Measurements from ENCODE around the gene FOXC2.

Gene FOXC2

GRCh38 chr16:86578611-86579267 lies 12.1 kb downstream of the FOXC2 start:
- Histone ChIP-seq H3F3A (ENCODE audit: insufficient read depth, low read length) (no peaks in the 10 kb centered on the region), H3K4me2 (ENCODE audit: low read depth, low read length) (no peak overlapping the region), H3K4me1 (ENCODE audit: low read length) (no peaks in the 10 kb centered on the region), H3K9ac (ENCODE audit: low read length) (no peak overlapping the region), H3K79me2 (ENCODE audit: low read length) (no peaks in the 10 kb centered on the region), H4K20me1 (ENCODE audit: insufficient read depth, low read length) (no peaks in the 10 kb centered on the region), H3K9me3 (replicated peaks; ENCODE audit: insufficient read depth, low read length) (no peaks in the 10 kb centered on the region), H3K4me3 (ENCODE audit: low read length) (no peak overlapping the region), H2AFZ (ENCODE audit: low read length) (no peak overlapping the region), H3K9me2 (replicated peaks; ENCODE audit: insufficient read depth, low read length) (no peaks in the 10 kb centered on the region), H3K27me3 (replicated peaks; ENCODE audit: insufficient read depth, low read length) (peaks cover 62% of the 10 kb centered on the region), H3K36me3 (replicated peaks; ENCODE audit: insufficient read depth, low read length) (no peaks in the 10 kb centered on the region), H3K27ac (ENCODE audit: low read length) (no peak overlapping the region)
- no peak for DNase-seq
- TF ChIP-seq EZH2phosphoT487 (IDR thresholded peaks at IDR 0.05; ENCODE audit: low read length) (no peak), CTCF (IDR thresholded peaks at IDR 0.05; ENCODE audit: low read length) (no peak), EZH2 (optimal IDR thresholded peaks at IDR 0.05; ENCODE audit: low read depth, low read length) (no peak)

GRCh38 chr16:86579268-86580062 lies 12.8 kb downstream of the FOXC2 start:
- no peak overlapping the region for H3K4me3 ChIP-seq (ENCODE audit: low read length)

GRCh38 chr16:86580063-86580790 lies 13.6 kb downstream of the FOXC2 start:
- TF ChIP-seq EZH2 (optimal IDR thresholded peaks at IDR 0.05; ENCODE audit: low read depth, low read length) = no peak
- TF ChIP-seq EZH2phosphoT487 (IDR thresholded peaks at IDR 0.05; ENCODE audit: low read length) = no peak
- TF ChIP-seq CTCF (IDR thresholded peaks at IDR 0.05; ENCODE audit: low read length) = no peak
- Histone ChIP-seq H3K4me3 (ENCODE audit: low read length) (no peak overlapping the region), H3K27ac (ENCODE audit: low read length) (no peak overlapping the region), H3K9ac (ENCODE audit: low read length) (no peak overlapping the region), H3K4me1 (ENCODE audit: low read length) (no peaks in the 10 kb centered on the region), H3K9me3 (replicated peaks; ENCODE audit: insufficient read depth, low read length) (no peaks in the 10 kb centered on the region), H3K79me2 (ENCODE audit: low read length) (no peaks in the 10 kb centered on the region), H3K4me2 (ENCODE audit: low read depth, low read length) (no peak overlapping the region), H3K27me3 (replicated peaks; ENCODE audit: insufficient read depth, low read length) (peaks cover 65% of the 10 kb centered on the region), H2AFZ (ENCODE audit: low read length) (no peak overlapping the region), H3K36me3 (replicated peaks; ENCODE audit: insufficient read depth, low read length) (no peaks in the 10 kb centered on the region), H4K20me1 (ENCODE audit: insufficient read depth, low read length) (no peaks in the 10 kb centered on the region), H3K9me2 (replicated peaks; ENCODE audit: insufficient read depth, low read length) (no peaks in the 10 kb centered on the region), H3F3A (ENCODE audit: insufficient read depth, low read length) (no peaks in the 10 kb centered on the region)
- DNase-seq = no peak

More at GRCh38 chr16:86579268-86580062, 12.8 kb downstream of the FOXC2 start:
- Histone ChIP-seq H3K4me2 (ENCODE audit: low read depth, low read length) (no peak overlapping the region), H3K27ac (ENCODE audit: low read length) (no peak overlapping the region), H3F3A (ENCODE audit: insufficient read depth, low read length) (no peaks in the 10 kb centered on the region), H2AFZ (ENCODE audit: low read length) (no peak overlapping the region), H3K36me3 (replicated peaks; ENCODE audit: insufficient read depth, low read length) (no peaks in the 10 kb centered on the region), H3K4me1 (ENCODE audit: low read length) (no peaks in the 10 kb centered on the region), H4K20me1 (ENCODE audit: insufficient read depth, low read length) (no peaks in the 10 kb centered on the region), H3K27me3 (replicated peaks; ENCODE audit: insufficient read depth, low read length) (peaks cover 68% of the 10 kb centered on the region), H3K9me3 (replicated peaks; ENCODE audit: insufficient read depth, low read length) (no peaks in the 10 kb centered on the region), H3K79me2 (ENCODE audit: low read length) (no peaks in the 10 kb centered on the region), H3K9me2 (replicated peaks; ENCODE audit: insufficient read depth, low read length) (no peaks in the 10 kb centered on the region), H3K9ac (ENCODE audit: low read length) (no peak overlapping the region)
- TF ChIP-seq CTCF (IDR thresholded peaks at IDR 0.05; ENCODE audit: low read length) = no peak
- no peak for TF ChIP-seq EZH2phosphoT487 (IDR thresholded peaks at IDR 0.05; ENCODE audit: low read length)
- TF ChIP-seq EZH2 (optimal IDR thresholded peaks at IDR 0.05; ENCODE audit: low read depth, low read length) = no peak
- DNase-seq = no peak
